ENCODE results near the gene CDC42EP5.
"Not testable (repeated sequence)": the region's sequence is repeated elsewhere in the genome, so short reads cannot be mapped to it uniquely, and the experiment has no call there.

The CDC42EP5 gene

GRCh38 chr19:54489341-54489740 lies 16.2 kb upstream of the CDC42EP5 start:
- DNase-seq: no peak

GRCh38 chr19:54485851-54486250 lies 12.8 kb upstream of the CDC42EP5 start:
- DNase-seq: no peak

- DNase-seq: no peak
Measured at GRCh38 chr19:54484451-54484850, 11.4 kb upstream of the CDC42EP5 start.

GRCh38 chr19:54482889-54483288 lies 9.8 kb upstream of the CDC42EP5 start:
- DNase-seq: no peak

- DNase-seq: peak in 1 of 5 donors; percentile 37
Measured at GRCh38 chr19:54481326-54481930, 8.3 kb upstream of the CDC42EP5 start.

GRCh38 chr19:54480051-54480450 lies 7.0 kb upstream of the CDC42EP5 start:
- no peak for DNase-seq

GRCh38 chr19:54478677-54479266 lies 5.7 kb upstream of the CDC42EP5 start:
- peak in 1 of 5 donors; percentile 38 for DNase-seq

- DNase-seq: no peak
Measured at GRCh38 chr19:54477650-54478049, 4.6 kb upstream of the CDC42EP5 start.

GRCh38 chr19:54475706-54476105 lies 2.6 kb upstream of the CDC42EP5 start:
- no peak for DNase-seq

GRCh38 chr19:54473892-54474372 lies 836 bp upstream of the CDC42EP5 start:
- DNase-seq: no peak

GRCh38 chr19:54470991-54471782 lies 1.9 kb downstream of the CDC42EP5 start:
- no peak for DNase-seq

- no peak for DNase-seq
Measured at GRCh38 chr19:54470276-54470887, 2.7 kb downstream of the CDC42EP5 start.

GRCh38 chr19:54469496-54469934 lies 3.6 kb downstream of the CDC42EP5 start:
- DNase-seq: no peak

GRCh38 chr19:54466110-54466480 lies 7.0 kb downstream of the CDC42EP5 start:
- DNase-seq: not testable (repeated sequence)

GRCh38 chr19:54465426-54466109 lies 7.5 kb downstream of the CDC42EP5 start:
- no peak for DNase-seq

- DNase-seq: peak; percentile 46 to 92 (median 54)
Measured at GRCh38 chr19:54464630-54465425, 8.3 kb downstream of the CDC42EP5 start.

GRCh38 chr19:54464044-54464629 lies 9.0 kb downstream of the CDC42EP5 start:
- peak; percentile 74 to 99 (median 83) for DNase-seq

GRCh38 chr19:54463531-54464043 lies 9.5 kb downstream of the CDC42EP5 start, which contains the start of gene LENG9:
LENG9 (minus strand) TSS chr19:54463778; CDS start chr19:54463526, 252 bp downstream.
- DNase-seq: peak in 4 of 5 donors; percentile 89 to 95 (median 92)

- DNase-seq: peak; percentile 40 to 68 (median 55)
Measured at GRCh38 chr19:54462655-54463530, 10.2 kb downstream of the CDC42EP5 start.

Data from T-helper 1 cell (primary cell).